ENCODE results near the gene TARBP2. TPM values are rescaled to one million over a fixed set of nuclear protein-coding genes. Genes with fewer than 3 reads are reported as not detected.

The TARBP2 gene
- total and polyA plus RNA-seq, 12 donors: 7.0 to 21.2 (median 11.1) TPM

GRCh38 chr12:53467880-53468279 is 33.2 kb upstream of the TARBP2 start:
- peak overlapping the region in 2 of 10 donors; percentile 31 to 57 for H3K27ac ChIP-seq
- 51 to 60% methylated on average over 2 of the region's 2 CpGs for WGBS, 2 donors
- peaks cover 7 to 100% (median 98%) of the 10 kb centered on the region in 9 donors for H3K36me3 ChIP-seq
- intact Hi-C loops (cut with DNase I): no loop called here
- ATAC-seq: no peak
- no peak for TF ChIP-seq CTCF (IDR thresholded peaks at IDR 0.05)
- H3K27me3 ChIP-seq: no peaks in the 10 kb centered on the region
- DNase-seq: no peak
- no peaks in the 10 kb centered on the region for H3K9me3 ChIP-seq
- H3K4me1 ChIP-seq: peaks cover 2 to 92% (median 58%) of the 10 kb centered on the region in 9 donors
- no peak overlapping the region for H3K4me3 ChIP-seq

GRCh38 chr12:53468282-53468681 is 32.8 kb upstream of the TARBP2 start:
- DNase-seq (no peak), ATAC-seq (no peak)
- peaks cover 5 to 92% (median 58%) of the 10 kb centered on the region in 9 donors for H3K4me1 ChIP-seq
- TF ChIP-seq CTCF (IDR thresholded peaks at IDR 0.05): no peak
- no peaks in the 10 kb centered on the region for H3K9me3 ChIP-seq
- H3K27ac ChIP-seq: peak overlapping the region in 1 of 10 donors; percentile 31
- H3K27me3 ChIP-seq: no peaks in the 10 kb centered on the region
- peaks cover 7 to 100% (median 97%) of the 10 kb centered on the region in 9 donors for H3K36me3 ChIP-seq
- WGBS, 2 donors: 45 to 59% methylated on average over 1 of the region's 1 CpG
- intact Hi-C loops (cut with DNase I): no loop called here
- H3K4me3 ChIP-seq: no peak overlapping the region

GRCh38 chr12:53472056-53472582 is 29.0 kb upstream of the TARBP2 start:
- Histone ChIP-seq H3K4me1 (peaks cover 13 to 89% (median 58%) of the 10 kb centered on the region in 9 donors), H3K36me3 (peaks cover 6 to 100% (median 85%) of the 10 kb centered on the region in 9 donors), H3K4me3 (no peak overlapping the region), H3K9me3 (no peaks in the 10 kb centered on the region), H3K27ac (no peak overlapping the region), H3K27me3 (no peaks in the 10 kb centered on the region)
- 70 to 73% methylated on average over 1 of the region's 1 CpG for WGBS, 2 donors
- ATAC-seq (no peak), DNase-seq (no peak)
- intact Hi-C loops (cut with DNase I): no loop called here
- no peak for TF ChIP-seq CTCF (IDR thresholded peaks at IDR 0.05)

GRCh38 chr12:53474077-53474476 is 27.0 kb upstream of the TARBP2 start:
- no peaks in the 10 kb centered on the region for H3K27me3 ChIP-seq
- peak overlapping the region in 1 of 10 donors; percentile 38 for H3K27ac ChIP-seq
- no peak for TF ChIP-seq CTCF (IDR thresholded peaks at IDR 0.05)
- peaks cover 2 to 100% (median 77%) of the 10 kb centered on the region in 9 donors for H3K36me3 ChIP-seq
- no peak for ATAC-seq
- 71 to 75% methylated on average over 2 of the region's 2 CpGs for WGBS, 2 donors
- intact Hi-C loops (cut with DNase I): no loop called here
- peaks cover 18 to 89% (median 60%) of the 10 kb centered on the region in 9 donors for H3K4me1 ChIP-seq
- DNase-seq: no peak
- H3K4me3 ChIP-seq: no peak overlapping the region
- no peaks in the 10 kb centered on the region for H3K9me3 ChIP-seq

Measured in heart right ventricle (tissue), 16 donors.